SK-N-MC (cell line): ENCODE results near the gene YKT6.

Source experiments
- DNase-seq: peaks from one replicate; pipeline ENCODE4 v3.0.0-alpha.2; 2011; ENCODE audit warnings: low read depth, low spot score
- H3K27ac ChIP-seq: fragments of 200-600 bp; sonication (generic); 2 replicates; pipeline ENCODE4 v1.5.1; 2016; ENCODE audit warnings: mixed run types
- H3K36me3 ChIP-seq: fragments of 200-600 bp; sonication (generic); 2 replicates; pipeline ENCODE4 v1.6.1; 2017; ENCODE audit warnings: antibody characterized with exemption, low read length, mixed read lengths; ENCODE audit not compliant: insufficient read depth
- H3K4me3 ChIP-seq: fragments of 200-600 bp; sonication (generic); 2 replicates; pipeline ENCODE4 v1.5.1; 2016
- H3K9ac ChIP-seq: fragments of 200-600 bp; sonication (generic); 2 replicates; pipeline ENCODE4 v1.8.0; 2017; ENCODE audit warnings: mixed run types, mixed read lengths; ENCODE audit not compliant: insufficient read length
- H3K9me3 ChIP-seq: fragments of 200-600 bp; sonication (generic); 2 replicates; pipeline ENCODE4 v1.6.1; 2017; ENCODE audit warnings: low read depth, mild to moderate bottlenecking, antibody characterized with exemption, low read length, moderate library complexity, mixed read lengths
- EZH2 ChIP-seq: fragments of 200-600 bp; sonication (generic); IDR thresholded peaks from one replicate; pipeline ENCODE4 v1.6.1; 2017; ENCODE audit warnings: antibody characterized with exemption
- FOXP2 ChIP-seq: optimal IDR thresholded peaks from 2 replicates; pipeline ENCODE3; 2011; ENCODE audit warnings: mild to moderate bottlenecking, moderate library complexity; ENCODE audit not compliant: insufficient read depth; ENCODE audit errors: extremely low read length, control extremely low read depth
- POLR2AphosphoS5 ChIP-seq: IDR thresholded peaks from 2 replicates; pipeline ENCODE4 v1.6.1; 2012; ENCODE audit warnings: mild to moderate bottlenecking, low read depth, low read length, borderline replicate concordance

YKT6 gene

GRCh38 chr7:44187636-44188416, 13.0 kb upstream of the YKT6 start:
- no peak overlapping the region for H3K4me3 ChIP-seq
- no peak overlapping the region for H3K9ac ChIP-seq
- H3K9me3 ChIP-seq = no peaks in the 10 kb centered on the region
- TF ChIP-seq EZH2 (no peak), FOXP2 (no peak), POLR2AphosphoS5 (no peak)
- no peaks in the 10 kb centered on the region for H3K36me3 ChIP-seq
- H3K27ac ChIP-seq = no peak overlapping the region
- no peak for DNase-seq

- Histone ChIP-seq H3K36me3 (no peaks in the 10 kb centered on the region), H3K9ac (no peak overlapping the region), H3K27ac (no peak overlapping the region), H3K9me3 (no peaks in the 10 kb centered on the region), H3K4me3 (no peak overlapping the region)
- TF ChIP-seq FOXP2 = no peak
- no peak for TF ChIP-seq EZH2
- no peak for TF ChIP-seq POLR2AphosphoS5
- DNase-seq = no peak
Measured at GRCh38 chr7:44188480-44189225, 12.1 kb upstream of the YKT6 start.

- Histone ChIP-seq H3K4me3 (no peak within 1 kb of the TSS), H3K9ac (no peak within 1 kb of the TSS), H3K27ac (no peak within 1 kb of the TSS), H3K36me3 (no peaks in the 10 kb centered on the region), H3K9me3 (no peaks in the 10 kb centered on the region)
- TF ChIP-seq FOXP2 (no peak), POLR2AphosphoS5 (no peak), EZH2 (no peak)
- DNase-seq = no peak
Measured at GRCh38 chr7:44189286-44189992, 11.3 kb upstream of the YKT6 start, which contains the start of gene GCK. GCK (minus strand) TSS chr7:44189439; CDS start chr7:44188953, 486 bp downstream.

- H3K27ac ChIP-seq = no peak overlapping the region
- H3K9me3 ChIP-seq = no peaks in the 10 kb centered on the region
- no peak overlapping the region for H3K4me3 ChIP-seq
- no peak for DNase-seq
- TF ChIP-seq POLR2AphosphoS5 = no peak
- no peak for TF ChIP-seq FOXP2
- TF ChIP-seq EZH2 = no peak
- H3K36me3 ChIP-seq = no peaks in the 10 kb centered on the region
- H3K9ac ChIP-seq = no peak overlapping the region
Measured at GRCh38 chr7:44189993-44190872, 10.5 kb upstream of the YKT6 start.

GRCh38 chr7:44191171-44191570, 9.6 kb upstream of the YKT6 start:
- no peak overlapping the region for H3K4me3 ChIP-seq
- H3K9ac ChIP-seq = no peak overlapping the region
- H3K36me3 ChIP-seq = no peaks in the 10 kb centered on the region
- TF ChIP-seq FOXP2 (no peak), EZH2 (no peak), POLR2AphosphoS5 (no peak)
- DNase-seq = no peak
- no peaks in the 10 kb centered on the region for H3K9me3 ChIP-seq
- H3K27ac ChIP-seq = no peak overlapping the region

- TF ChIP-seq FOXP2 = no peak
- TF ChIP-seq POLR2AphosphoS5 = no peak
- TF ChIP-seq EZH2 = no peak
- Histone ChIP-seq H3K9me3 (no peaks in the 10 kb centered on the region), H3K36me3 (no peaks in the 10 kb centered on the region), H3K4me3 (no peak overlapping the region), H3K27ac (no peak overlapping the region), H3K9ac (no peak overlapping the region)
- no peak for DNase-seq
Measured at GRCh38 chr7:44193011-44193802, 7.6 kb upstream of the YKT6 start.

GRCh38 chr7:44194069-44194468, 6.7 kb upstream of the YKT6 start:
- no peak for TF ChIP-seq POLR2AphosphoS5
- TF ChIP-seq FOXP2 = no peak
- no peak for TF ChIP-seq EZH2
- DNase-seq = no peak
- Histone ChIP-seq H3K9me3 (no peaks in the 10 kb centered on the region), H3K9ac (no peak overlapping the region), H3K27ac (no peak overlapping the region), H3K4me3 (no peak overlapping the region), H3K36me3 (no peaks in the 10 kb centered on the region)
